Adrenal gland (tissue), 12 donors: ENCODE data around the gene AHSP. TPM values are rescaled to one million over a fixed set of nuclear protein-coding genes. Genes with fewer than 3 reads are reported as not detected.
"Not testable (repeated sequence)": the region's sequence is repeated elsewhere in the genome, so short reads cannot be mapped to it uniquely, and the experiment has no call there.

Experiments
- DNase-seq, 7 donors: peaks; one replicate each; pipeline ENCODE4 v3.0.0-alpha.2; 2019 to 2020
- H3K27ac ChIP-seq, 5 donors: fragments of 200-600 bp; sonication (generic) in 4 of 5; 1 replicate in 3 of 5; 2 replicates in 2 of 5; pipeline versions ENCODE4 v1.5.1 to v1.8.0; 2016 to 2020; ENCODE audit warnings: mild to moderate bottlenecking in 1 of 5
- H3K27me3 ChIP-seq: fragments of 200-600 bp; 2 replicates; pipeline ENCODE4 v1.8.0; 2021
- H3K36me3 ChIP-seq, 2 donors: fragments of 200-600 bp; replicated peaks in 1 of 2; 1 replicate in 1 of 2; 2 replicates in 1 of 2; pipeline versions ENCODE4 v1.5.1 to v1.8.0; 2018 to 2022
- H3K4me1 ChIP-seq, 2 donors: fragments of 200-600 bp; replicated peaks in 1 of 2; 1 replicate in 1 of 2; 2 replicates in 1 of 2; pipeline versions ENCODE4 v1.5.1 to v1.8.0; 2018 to 2021
- H3K4me3 ChIP-seq, 4 donors: fragments of 200-600 bp; sonication (generic) in 3 of 4; one replicate each; pipeline ENCODE4 v1.5.1; 2016 to 2018
- H3K9me3 ChIP-seq, 3 donors: fragments of 200-600 bp; sonication (generic) in 1 of 3; replicated peaks in 1 of 3; 1 replicate in 2 of 3; 2 replicates in 1 of 3; pipeline versions ENCODE4 v1.5.1 to v1.8.0; 2016 to 2021
- POLR2A ChIP-seq, 2 donors: fragments of 450-650 bp; IDR thresholded peaks; one replicate each; pipeline ENCODE4 v1.6.1; 2017; ENCODE audit warnings: antibody characterized with exemption in 2 of 2, mild to moderate bottlenecking in 2 of 2, moderate library complexity in 1 of 2
- WGBS, 4 donors: extraction: QIAGEN DNeasy Blood & Tissue Kit in 2 of 4; methylation state at CpG; one replicate each; pipeline versions ENCODE4 v1.1.5 to v1.1.7; 2013 to 2017; 5-methylcytosine and 5-hydroxymethylcytosine counted together
- intact Hi-C, 2 donors: fragments of 100-400 bp; cut with DNase I; formaldehyde crosslinking; loops; one replicate each; pipeline versions ENCODE4 v1.14.1 to v1.15.0; 2022 to 2023
- polyA plus RNA-seq, 3 donors: library from polyadenylated mRNA; stranded (reverse); fragments of 200-250 nt in 2 of 3; fragments of 350-450 nt in 1 of 3; fragmentation: Illumina TruSeq in 1 of 3; extraction: RNeasy Lipid Tissue Mini Kit (QIAGEN cat#74804) in 1 of 3; gene quantifications; one replicate each; pipeline ENCODE4 v1.2.3, GENCODE V29; 2013 to 2014
- total RNA-seq, 9 donors: library from RNA; depleted of rRNA in 4 of 9; stranded (reverse); fragments of >200 nt in 4 of 9; fragments of 120-200 nt in 1 of 9; fragmentation: NEBNext Ultra II Directional in 1 of 9; extraction: Animal tissue kit (Norgen Biotek cat#: 25700) in 1 of 9; gene quantifications; one replicate each; pipeline versions ENCODE4 v1.1.0 to v1.2.4, GENCODE V29; 2013 to 2023
- TF ChIP-seq, protein P1 (sequence below), 6 experiments: fragments of 450-650 bp in 4 of 6; fragments of 200-600 bp in 2 of 6; sonication (generic) in 1 of 6; IDR thresholded peaks; 1 replicate in 5 of 6; 2 replicates in 1 of 6; pipeline versions ENCODE4 v1.5.1 to v1.8.0; 2016 to 2021; ENCODE audit warnings: antibody characterized with exemption in 6 of 6, mild to moderate bottlenecking in 2 of 6, moderate library complexity in 1 of 6
- donor health status: healthy with polysubstance abuse.
- donor health status: Bipolar disorder and iron deficiency.
- donor health status: DM: yes; HTN: yes; CAD: no.
- donor health status: DM: no; HTN: no; CAD: no.
- donor health status: DM: no; HTN: no; CAD: no.
- donor health status: DM: yes; HTN: yes; CAD: no.

The AHSP gene
- total and polyA plus RNA-seq, 12 donors: 35.0 TPM; not detected in 11

DNA sequence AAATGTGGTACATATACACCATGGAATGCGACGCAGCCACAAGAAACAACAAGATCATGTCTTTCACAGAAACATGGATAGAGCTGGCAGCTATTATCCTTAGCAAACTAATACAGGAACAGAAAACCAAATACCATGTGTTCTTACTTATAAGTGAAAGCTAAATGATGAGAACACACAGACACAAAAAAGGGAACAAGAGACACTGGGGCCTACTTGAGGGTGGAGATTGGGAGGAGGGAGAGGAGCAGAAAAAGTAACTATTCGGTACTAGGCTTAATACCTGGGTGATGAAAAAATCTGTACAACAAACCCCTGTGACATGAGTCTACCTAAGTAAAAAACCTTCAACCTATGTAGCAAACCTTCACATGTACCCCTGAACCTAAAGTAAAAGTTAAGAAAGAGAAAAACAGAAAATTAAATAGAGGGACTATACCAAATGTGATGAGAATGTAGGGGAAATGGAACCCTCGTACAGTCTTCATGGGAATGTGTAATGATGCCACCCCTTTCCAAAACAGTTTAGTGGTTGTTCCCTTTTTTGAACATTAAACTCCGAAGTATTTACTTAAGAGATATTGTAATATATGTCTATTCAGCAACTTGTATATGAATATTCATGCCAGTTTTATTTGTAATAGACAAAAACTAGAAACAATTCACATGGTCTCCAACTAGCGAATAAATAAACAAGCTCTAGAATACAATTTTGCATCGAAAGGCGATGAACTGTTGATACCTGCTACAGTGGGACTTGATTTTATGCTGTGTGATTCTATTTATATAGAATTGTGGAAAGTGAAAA lies 33.9 kb downstream of the AHSP start:
- no peak overlapping the region for H3K27ac ChIP-seq
- DNase-seq: no peak
- H3K4me3 ChIP-seq: no peak overlapping the region
- H3K27me3 ChIP-seq: peaks cover 3% of the 10 kb centered on the region
- no peaks in the 10 kb centered on the region for H3K9me3 ChIP-seq
- H3K36me3 ChIP-seq: no peaks in the 10 kb centered on the region
- WGBS, 4 donors: 61 to 82% (median 68%) methylated on average over 8 of the region's 8 CpGs
- no peaks in the 10 kb centered on the region for H3K4me1 ChIP-seq
- TF ChIP-seq, protein P1, sequence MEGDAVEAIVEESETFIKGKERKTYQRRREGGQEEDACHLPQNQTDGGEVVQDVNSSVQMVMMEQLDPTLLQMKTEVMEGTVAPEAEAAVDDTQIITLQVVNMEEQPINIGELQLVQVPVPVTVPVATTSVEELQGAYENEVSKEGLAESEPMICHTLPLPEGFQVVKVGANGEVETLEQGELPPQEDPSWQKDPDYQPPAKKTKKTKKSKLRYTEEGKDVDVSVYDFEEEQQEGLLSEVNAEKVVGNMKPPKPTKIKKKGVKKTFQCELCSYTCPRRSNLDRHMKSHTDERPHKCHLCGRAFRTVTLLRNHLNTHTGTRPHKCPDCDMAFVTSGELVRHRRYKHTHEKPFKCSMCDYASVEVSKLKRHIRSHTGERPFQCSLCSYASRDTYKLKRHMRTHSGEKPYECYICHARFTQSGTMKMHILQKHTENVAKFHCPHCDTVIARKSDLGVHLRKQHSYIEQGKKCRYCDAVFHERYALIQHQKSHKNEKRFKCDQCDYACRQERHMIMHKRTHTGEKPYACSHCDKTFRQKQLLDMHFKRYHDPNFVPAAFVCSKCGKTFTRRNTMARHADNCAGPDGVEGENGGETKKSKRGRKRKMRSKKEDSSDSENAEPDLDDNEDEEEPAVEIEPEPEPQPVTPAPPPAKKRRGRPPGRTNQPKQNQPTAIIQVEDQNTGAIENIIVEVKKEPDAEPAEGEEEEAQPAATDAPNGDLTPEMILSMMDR (IDR thresholded peaks at IDR 0.05): no peak
- TF ChIP-seq POLR2A (IDR thresholded peaks at IDR 0.05): no peak
- intact Hi-C loops: no loop called here

DNA sequence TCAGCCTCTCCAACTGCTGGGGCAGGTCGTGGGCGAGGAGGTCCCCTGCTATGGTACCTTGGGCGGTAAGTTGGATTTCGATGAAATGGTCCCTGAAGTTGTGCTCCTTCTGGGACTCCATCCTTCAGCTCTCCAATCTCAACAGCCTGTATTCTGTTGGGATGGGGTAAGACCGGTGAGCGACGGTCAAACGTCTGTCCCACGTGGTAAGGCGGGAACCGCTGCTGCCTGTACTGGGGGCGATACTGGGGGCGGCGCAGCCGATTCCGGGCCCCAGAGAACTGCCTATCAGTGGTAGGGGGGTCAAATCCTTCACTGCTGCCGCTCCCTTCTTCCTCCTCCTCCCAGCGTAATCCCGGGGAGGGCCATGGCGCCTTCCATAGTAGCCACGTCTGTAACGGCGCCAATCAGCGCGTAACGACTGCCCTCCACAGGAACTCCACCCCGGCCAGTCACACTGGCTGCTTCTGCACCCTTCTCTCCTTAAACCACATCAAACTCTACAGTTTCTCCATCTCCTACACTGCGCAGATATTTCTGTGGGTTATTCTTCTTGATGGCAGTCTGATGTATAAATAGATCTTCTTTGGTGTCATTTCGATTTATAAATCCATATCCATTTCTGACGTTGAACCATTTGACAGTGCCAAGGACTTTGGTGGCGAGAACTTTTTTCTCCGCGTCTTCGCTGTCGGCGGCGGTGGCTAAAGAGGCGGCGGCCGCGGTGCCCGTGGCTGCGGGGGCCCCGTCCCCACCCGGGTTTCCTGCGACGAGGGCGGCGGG lies 41.1 kb downstream of the AHSP start:
- DNase-seq: peak in 1 of 7 donors; percentile 15
- no peaks in the 10 kb centered on the region for H3K4me1 ChIP-seq
- no peak overlapping the region for H3K27ac ChIP-seq
- peak overlapping the region in 1 of 4 donors; percentile 23 for H3K4me3 ChIP-seq
- WGBS, 4 donors: 7 to 16% (median 8%) methylated on average over 22 to 49 of the region's 49 CpGs
- no peaks in the 10 kb centered on the region for H3K36me3 ChIP-seq
- peaks cover 20% of the 10 kb centered on the region for H3K27me3 ChIP-seq
- no peaks in the 10 kb centered on the region for H3K9me3 ChIP-seq
- intact Hi-C loops: no loop called here
- TF ChIP-seq POLR2A (IDR thresholded peaks at IDR 0.05): no peak
- TF ChIP-seq, protein P1 (IDR thresholded peaks at IDR 0.05): no peak

DNA sequence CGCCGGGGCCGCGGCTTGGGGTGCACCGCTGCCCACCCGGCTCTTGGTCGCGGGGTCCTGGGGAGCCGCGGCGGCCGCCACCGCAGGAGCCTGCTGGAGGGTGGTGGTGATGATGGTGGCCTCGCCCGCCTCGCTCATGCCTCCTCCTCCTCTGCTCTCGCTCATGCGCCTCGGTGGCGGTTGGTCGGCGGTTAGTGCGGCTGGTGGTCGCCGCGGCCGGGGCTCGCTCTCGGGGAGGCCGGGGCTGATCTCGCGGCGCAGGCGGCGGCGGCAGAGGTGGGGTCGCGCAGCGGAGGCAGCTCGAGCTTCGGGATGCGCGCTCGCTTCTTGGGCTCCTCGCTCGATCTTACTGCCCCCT lies 41.6 kb downstream of the AHSP start:
- Histone ChIP-seq H3K27ac (no peak overlapping the region), H3K4me3 (peak overlapping the region in 1 of 4 donors; percentile 23), H3K36me3 (no peaks in the 10 kb centered on the region), H3K9me3 (no peaks in the 10 kb centered on the region), H3K4me1 (no peaks in the 10 kb centered on the region), H3K27me3 (peaks cover 20% of the 10 kb centered on the region)
- 1 to 3% (median 2%) methylated on average over 15 to 46 of the region's 46 CpGs for WGBS, 4 donors
- TF ChIP-seq, protein P1 (IDR thresholded peaks at IDR 0.05): no peak
- TF ChIP-seq POLR2A (IDR thresholded peaks at IDR 0.05): no peak
- DNase-seq: no peak
- intact Hi-C loops: no loop called here

DNA sequence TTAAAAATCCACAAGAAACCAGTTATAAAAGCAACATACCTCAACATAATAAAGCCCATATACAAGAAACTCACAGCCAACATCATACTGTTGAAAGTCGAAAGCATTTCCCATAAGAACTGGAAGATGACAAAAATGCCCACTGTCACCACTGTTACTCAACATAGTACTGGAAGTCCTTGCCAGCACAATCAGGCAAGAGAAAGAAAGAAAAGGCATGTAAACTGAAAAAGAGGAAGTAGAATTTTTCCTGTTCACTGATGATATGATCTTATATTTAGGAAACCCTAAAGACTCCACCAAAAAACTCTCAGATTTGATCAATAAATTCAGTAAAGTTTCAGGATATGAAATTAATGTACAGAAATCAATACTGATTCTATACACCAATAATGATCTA lies 45.1 kb downstream of the AHSP start:
- Histone ChIP-seq H3K27ac (no peak overlapping the region), H3K36me3 (no peaks in the 10 kb centered on the region), H3K27me3 (peaks cover 20% of the 10 kb centered on the region), H3K4me3 (no peak overlapping the region), H3K9me3 (no peaks in the 10 kb centered on the region), H3K4me1 (no peaks in the 10 kb centered on the region)
- intact Hi-C loops: no loop called here
- no peak for DNase-seq
- 35 to 65% (median 60%) methylated on average over 1 of the region's 1 CpG for WGBS, 4 donors
- TF ChIP-seq, protein P1 (IDR thresholded peaks at IDR 0.05): no peak
- no peak for TF ChIP-seq POLR2A (IDR thresholded peaks at IDR 0.05)

DNA sequence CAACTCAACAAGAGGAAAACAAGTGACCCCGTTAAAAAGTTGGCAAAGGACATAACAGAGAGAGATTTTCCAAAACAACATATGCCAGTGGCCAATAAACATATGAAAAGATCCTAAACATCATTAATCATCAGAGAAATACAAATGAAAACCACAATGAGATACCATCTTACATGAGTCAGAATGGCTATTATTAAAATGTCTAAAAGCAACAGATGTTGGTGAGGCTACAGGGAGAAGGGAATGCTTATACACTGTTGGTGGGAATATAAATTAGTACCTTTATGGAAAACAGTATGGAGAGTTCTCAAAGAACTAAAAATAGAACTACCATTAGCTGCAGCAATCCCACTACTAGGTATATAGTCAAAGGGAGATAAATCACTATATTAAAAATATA lies 46.5 kb downstream of the AHSP start:
- H3K9me3 ChIP-seq, intact Hi-C loops: not testable (repeated sequence)
- WGBS, 4 donors: 36 to 44% (median 40%) methylated on average over 1 of the region's 1 CpG

More for the DNA sequence above, 46.5 kb downstream of the AHSP start:
- H3K4me1 ChIP-seq, H3K4me3 ChIP-seq, DNase-seq, H3K27ac ChIP-seq, H3K27me3 ChIP-seq, H3K36me3 ChIP-seq: not testable (repeated sequence)
